BLaER1 treated with 17β-estradiol and CSF1 and Interleukin-3, amounts not matched to agents 10 nM and 100 nM (cell line): ENCODE measurements around the gene INAFM2.

Source experiments
- H3K27ac ChIP-seq, 11 experiments: shearing (Covaris generic); formaldehyde crosslinking; 2 replicates each; pipeline ENCODE4 v1.8.1; 2022
- H3K27me3 ChIP-seq, 11 experiments: shearing (Covaris generic); formaldehyde crosslinking; 2 replicates each; pipeline ENCODE4 v1.8.1; 2022
- H3K36me3 ChIP-seq, 11 experiments: shearing (Covaris generic); formaldehyde crosslinking; 2 replicates each; pipeline ENCODE4 v1.8.1; 2022
- H3K4me1 ChIP-seq, 10 experiments: shearing (Covaris generic); formaldehyde crosslinking; 2 replicates each; pipeline ENCODE4 v1.8.1; 2022
- H3K4me2 ChIP-seq, 11 experiments: shearing (Covaris generic); formaldehyde crosslinking; 2 replicates each; pipeline ENCODE4 v1.8.1; 2022
- H3K4me3 ChIP-seq, 10 experiments: shearing (Covaris generic); formaldehyde crosslinking; 2 replicates each; pipeline ENCODE4 v1.8.1; 2022
- H3K9ac ChIP-seq, 11 experiments: shearing (Covaris generic); formaldehyde crosslinking; 2 replicates each; pipeline ENCODE4 v1.8.1; 2022
- H3K9me3 ChIP-seq, 11 experiments: shearing (Covaris generic); formaldehyde crosslinking; replicated peaks in 1 of 11; 2 replicates each; pipeline ENCODE4 v1.8.1; 2022
- H4K20me1 ChIP-seq, 11 experiments: shearing (Covaris generic); formaldehyde crosslinking; 2 replicates each; pipeline ENCODE4 v1.8.1; 2022
- Cebpa-rat ChIP-seq, 11 experiments: shearing (Covaris generic); IDR thresholded peaks; 2 replicates each; pipeline ENCODE4 v1.8.1; 2022

INAFM2 gene

GRCh38 chr15:40345867-40346578, 22.5 kb downstream of the INAFM2 start:
- no peak overlapping the region; a peak in 1 of 22 replicates for H3K9ac ChIP-seq
- no peak overlapping the region for H3K4me3 ChIP-seq
- H3K36me3 ChIP-seq, result no peaks in the 10 kb centered on the region
- H3K9me3 ChIP-seq, result no peaks in the 10 kb centered on the region
- peaks cover 38 to 72% (median 64%) of the 10 kb centered on the region in 10 experiments for H3K4me1 ChIP-seq
- no peak for TF ChIP-seq Cebpa-rat (IDR thresholded peaks at IDR 0.05)
- no peaks in the 10 kb centered on the region for H4K20me1 ChIP-seq
- H3K27me3 ChIP-seq, result no peaks in the 10 kb centered on the region
- no peak overlapping the region for H3K27ac ChIP-seq
- no peak overlapping the region for H3K4me2 ChIP-seq

- Histone ChIP-seq H3K9me3 (no peaks in the 10 kb centered on the region), H3K27ac (no peak overlapping the region), H3K4me3 (no peak overlapping the region), H3K36me3 (no peaks in the 10 kb centered on the region), H3K9ac (no peak overlapping the region; a peak in 1 of 22 replicates), H3K4me1 (peaks cover 30 to 66% (median 57%) of the 10 kb centered on the region in 10 experiments), H3K27me3 (no peaks in the 10 kb centered on the region), H4K20me1 (no peaks in the 10 kb centered on the region), H3K4me2 (no peak overlapping the region)
- no peak for TF ChIP-seq Cebpa-rat (IDR thresholded peaks at IDR 0.05)
Measured at GRCh38 chr15:40346579-40347558, 23.4 kb downstream of the INAFM2 start.

GRCh38 chr15:40347559-40348473, 24.3 kb downstream of the INAFM2 start:
- peak overlapping the region in 2 of 11 experiments; percentile 7 to 44; a peak in 3 of 22 replicates for H3K9ac ChIP-seq
- H3K27me3 ChIP-seq, result no peaks in the 10 kb centered on the region
- peaks cover 22 to 58% (median 53%) of the 10 kb centered on the region in 10 experiments for H3K4me1 ChIP-seq
- no peaks in the 10 kb centered on the region for H3K36me3 ChIP-seq
- H3K27ac ChIP-seq, result 0 out of 22 replicates have a peak overlapping the region, but pooled peaks of 2 of the 11 experiments have one; percentile 9 to 43
- H3K4me2 ChIP-seq, result peak overlapping the region in 5 of 11 experiments; percentile 37 to 64 (median 52); a peak in 3 of 22 replicates
- H4K20me1 ChIP-seq, result no peaks in the 10 kb centered on the region
- no peak overlapping the region for H3K4me3 ChIP-seq
- no peaks in the 10 kb centered on the region for H3K9me3 ChIP-seq
- no peak for TF ChIP-seq Cebpa-rat (IDR thresholded peaks at IDR 0.05)

- Histone ChIP-seq H3K4me1 (peaks cover 15 to 52% (median 47%) of the 10 kb centered on the region in 10 experiments), H3K4me2 (peak overlapping the region in 9 of 11 experiments; percentile 12 to 64 (median 40); a peak in 16 of 22 replicates), H3K27me3 (no peaks in the 10 kb centered on the region), H3K4me3 (no peak overlapping the region), H3K9ac (peak overlapping the region in 6 of 11 experiments; percentile 1 to 44 (median 30); a peak in 4 of 22 replicates), H3K36me3 (no peaks in the 10 kb centered on the region), H3K27ac (peak overlapping the region in 3 of 11 experiments; percentile 9 to 43 (median 29); a peak in 2 of 22 replicates), H4K20me1 (no peaks in the 10 kb centered on the region), H3K9me3 (no peaks in the 10 kb centered on the region)
- TF ChIP-seq Cebpa-rat (IDR thresholded peaks at IDR 0.05), result no peak
Measured at GRCh38 chr15:40348474-40348870, 25.0 kb downstream of the INAFM2 start.

- TF ChIP-seq Cebpa-rat (IDR thresholded peaks at IDR 0.05), result no peak
- peak overlapping the region in 1 of 11 experiments; percentile 29; a peak in 1 of 22 replicates for H3K27ac ChIP-seq
- H3K9me3 ChIP-seq, result no peaks in the 10 kb centered on the region
- H3K9ac ChIP-seq, result peak overlapping the region in 4 of 11 experiments; percentile 1 to 44 (median 30); a peak in 3 of 22 replicates
- H3K4me3 ChIP-seq, result no peak overlapping the region
- H3K36me3 ChIP-seq, result no peaks in the 10 kb centered on the region
- no peaks in the 10 kb centered on the region for H3K27me3 ChIP-seq
- peaks cover 11 to 50% (median 44%) of the 10 kb centered on the region in 10 experiments for H3K4me1 ChIP-seq
- H4K20me1 ChIP-seq, result no peaks in the 10 kb centered on the region
- H3K4me2 ChIP-seq, result peak overlapping the region in 9 of 11 experiments; percentile 12 to 64 (median 40); a peak in 16 of 22 replicates
Measured at GRCh38 chr15:40349163-40349562, 25.7 kb downstream of the INAFM2 start.

GRCh38 chr15:40352281-40352901, 28.9 kb downstream of the INAFM2 start:
- H3K4me3 ChIP-seq, result no peak overlapping the region
- no peak for TF ChIP-seq Cebpa-rat (IDR thresholded peaks at IDR 0.05)
- H3K36me3 ChIP-seq, result no peaks in the 10 kb centered on the region
- H3K9me3 ChIP-seq, result no peaks in the 10 kb centered on the region
- H3K9ac ChIP-seq, result no peak overlapping the region
- H3K27me3 ChIP-seq, result no peaks in the 10 kb centered on the region
- H4K20me1 ChIP-seq, result peaks cover 0 to 5% (median 0%) of the 10 kb centered on the region in 11 experiments; a peak in 2 of 22 replicates
- H3K4me2 ChIP-seq, result no peak overlapping the region
- H3K4me1 ChIP-seq, result peaks cover 7 to 48% (median 38%) of the 10 kb centered on the region in 10 experiments; a peak in 18 of 20 replicates
- no peak overlapping the region for H3K27ac ChIP-seq

GRCh38 chr15:40353697-40354096, 30.2 kb downstream of the INAFM2 start:
- Histone ChIP-seq H3K36me3 (no peaks in the 10 kb centered on the region), H3K4me1 (peaks cover 4 to 50% (median 41%) of the 10 kb centered on the region in 10 experiments), H4K20me1 (peaks cover 0 to 10% (median under 1%) of the 10 kb centered on the region in 11 experiments; a peak in 6 of 22 replicates), H3K4me2 (no peak overlapping the region), H3K9ac (no peak overlapping the region), H3K27ac (no peak overlapping the region), H3K4me3 (no peak overlapping the region), H3K9me3 (no peaks in the 10 kb centered on the region), H3K27me3 (no peaks in the 10 kb centered on the region; a peak in 1 of 22 replicates)
- TF ChIP-seq Cebpa-rat (IDR thresholded peaks at IDR 0.05), result no peak
